HG02571 (cell line): Measurements from ENCODE around the gene SPC25.

Experiments
- ATAC-seq: cut with Tn5 transposase; IDR thresholded peaks from one replicate; pipeline ENCODE4 v1.9.1; 2021; ENCODE audit warnings: mild to moderate bottlenecking, moderate library complexity; ENCODE audit not compliant: unreplicated experiment

Gene SPC25

GRCh38 chr2:168848225-168848624 is 42.0 kb downstream of the SPC25 start:
- no peak for ATAC-seq

- no peak for ATAC-seq
Observed at GRCh38 chr2:168843253-168843652, 47.0 kb downstream of the SPC25 start.

DNA sequence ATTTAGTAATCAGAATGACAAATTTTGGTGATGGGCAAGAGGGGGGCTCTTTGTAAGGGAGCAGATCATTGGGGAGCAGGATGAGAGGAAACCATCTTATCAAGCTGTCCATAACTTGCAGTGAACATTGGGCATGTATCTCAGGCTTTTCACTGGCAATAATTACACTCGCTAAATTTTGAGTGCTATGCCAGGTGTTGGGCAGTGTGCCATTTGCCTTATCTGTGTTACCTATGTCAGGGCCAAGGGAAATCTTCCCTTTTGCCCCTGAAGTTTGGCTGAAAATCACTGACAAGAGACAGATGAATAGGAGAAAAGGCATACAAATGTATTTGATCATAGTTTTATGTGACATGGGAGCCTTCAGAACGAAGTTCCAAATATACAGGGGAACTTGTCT is 48.8 kb downstream of the SPC25 start:
- ATAC-seq = no peak

GRCh38 chr2:168835969-168836368 is 54.3 kb downstream of the SPC25 start:
- ATAC-seq = no peak

DNA sequence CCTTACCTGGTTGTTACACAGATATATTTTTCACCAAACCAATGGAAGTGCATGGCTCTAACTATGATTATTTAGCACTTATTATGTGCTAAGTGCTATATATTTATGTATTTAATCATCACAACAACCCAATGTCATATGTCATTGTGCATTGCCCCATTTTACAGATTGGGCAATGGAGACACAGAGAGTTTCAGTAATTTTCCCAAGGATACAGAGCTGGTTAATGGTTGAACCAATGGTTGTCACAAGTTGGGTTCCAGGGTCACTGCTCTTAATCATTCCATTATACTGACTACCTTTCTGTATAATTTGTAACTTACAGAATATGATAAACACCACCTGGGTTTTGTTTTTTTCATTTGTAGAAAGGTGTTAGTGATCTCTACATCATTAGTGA is 58.6 kb downstream of the SPC25 start:
- no peak for ATAC-seq

- ATAC-seq = no peak
Observed at GRCh38 chr2:168830958-168831357, 59.3 kb downstream of the SPC25 start.

DNA sequence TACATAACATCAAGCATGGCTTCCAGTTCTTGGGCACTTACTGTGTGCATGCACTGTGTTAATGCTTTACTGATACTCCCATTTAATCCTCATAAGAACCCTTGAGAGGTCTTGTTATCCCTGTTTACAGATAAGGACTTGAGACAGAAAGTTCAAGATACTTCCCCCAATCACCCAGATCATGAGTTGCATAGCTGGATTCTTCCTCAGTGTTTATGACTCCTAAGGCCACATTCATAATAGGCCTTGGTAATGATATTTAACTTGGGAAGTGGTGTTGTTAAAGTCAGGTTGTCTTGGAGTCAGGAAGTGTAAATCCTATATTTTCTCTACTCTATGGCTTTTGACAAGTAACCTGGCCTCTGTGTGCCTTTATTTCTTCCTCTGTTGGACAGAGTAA is 65.1 kb downstream of the SPC25 start:
- no peak for ATAC-seq

DNA sequence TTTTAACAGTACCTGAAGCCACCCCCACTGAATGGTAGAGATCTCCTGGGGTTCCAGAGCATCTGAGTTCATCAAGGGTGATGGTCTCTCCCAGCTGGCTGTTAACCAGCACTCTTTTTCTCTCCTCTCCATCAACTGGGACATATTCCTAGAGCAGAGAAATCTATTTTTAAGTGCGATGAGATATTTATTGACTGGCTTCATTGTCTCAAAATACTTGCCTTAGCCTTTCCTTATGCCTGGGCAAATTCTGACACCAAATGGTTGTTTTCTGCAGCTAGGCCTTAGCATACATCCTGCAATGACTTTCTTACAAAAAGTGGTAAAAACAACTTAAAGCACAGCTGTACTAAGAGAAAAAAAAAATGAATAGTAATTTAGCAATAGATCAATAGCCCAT is 68.2 kb downstream of the SPC25 start:
- no peak for ATAC-seq

GRCh38 chr2:168821577-168821976 is 68.7 kb downstream of the SPC25 start:
- no peak for ATAC-seq
